Neuronal stem cell (in vitro differentiated cells): ENCODE measurements around the gene NAT14.
A peak's percentile ranks its signal among the peaks of the same experiment; 100 is the strongest.

Experiments used
- DNase-seq: peaks from one replicate; pipeline ENCODE4 v3.0.0-alpha.2; 2013; ENCODE audit warnings: low spot score
- H2AFZ ChIP-seq: one replicate; pipeline ENCODE4 v1.6.1; 2013; ENCODE audit warnings: mild to moderate bottlenecking, low read length, inconsistent platforms
- H2AK5ac ChIP-seq: 2 replicates; pipeline ENCODE4 v1.6.1; 2013; ENCODE audit warnings: low read depth, mild to moderate bottlenecking, inconsistent platforms, low read length, moderate library complexity, mixed read lengths
- H2BK120ac ChIP-seq: 2 replicates; pipeline ENCODE4 v1.6.1; 2013; ENCODE audit warnings: low read depth, mild to moderate bottlenecking, inconsistent platforms, low read length, moderate library complexity, mixed read lengths
- H2BK12ac ChIP-seq: one replicate; pipeline ENCODE4 v1.6.1; 2013; ENCODE audit warnings: low read length, inconsistent platforms
- H2BK15ac ChIP-seq: 2 replicates; pipeline ENCODE4 v1.6.1; 2013; ENCODE audit warnings: mild to moderate bottlenecking, low read length, inconsistent platforms, mixed read lengths
- H2BK5ac ChIP-seq: one replicate; pipeline ENCODE4 v1.6.1; 2013; ENCODE audit warnings: inconsistent platforms, mild to moderate bottlenecking, low read length, moderate library complexity
- H3K14ac ChIP-seq: one replicate; pipeline ENCODE4 v1.6.1; 2013; ENCODE audit warnings: low read length, inconsistent platforms
- H3K18ac ChIP-seq: 2 replicates; pipeline ENCODE4 v1.6.1; 2013; ENCODE audit warnings: low read length, inconsistent platforms
- H3K23ac ChIP-seq: 2 replicates; pipeline ENCODE4 v1.6.1; 2013; ENCODE audit warnings: low read depth, mild to moderate bottlenecking, mixed read lengths, low read length, inconsistent platforms; ENCODE audit not compliant: poor library complexity
- H3K27ac ChIP-seq: replicated peaks from 3 replicates; pipeline ENCODE4 v1.5.1; 2013; ENCODE audit warnings: low read length, inconsistent platforms
- H3K27me3 ChIP-seq, 3 experiments: 2 replicates each; pipeline ENCODE4 v1.6.1; 2013; ENCODE audit warnings: low read length in 3 of 3, mild to moderate bottlenecking in 2 of 3, inconsistent platforms in 1 of 3, low read depth in 1 of 3, mixed read lengths in 1 of 3, moderate library complexity in 1 of 3; ENCODE audit not compliant: control insufficient read depth in 3 of 3, insufficient read depth in 3 of 3
- H3K36me3 ChIP-seq, 2 donors: replicated peaks in 1 of 2; 2 replicates each; pipeline ENCODE4 v1.6.1; 2013; ENCODE audit warnings: low read length in 2 of 2; ENCODE audit not compliant: control insufficient read depth in 2 of 2, insufficient read depth in 2 of 2
- H3K4ac ChIP-seq: 2 replicates; pipeline ENCODE4 v1.6.1; 2013; ENCODE audit warnings: inconsistent platforms, mild to moderate bottlenecking, low read length, moderate library complexity
- H3K4me1 ChIP-seq, 2 donors: 1 replicate in 1 of 2; 2 replicates in 1 of 2; pipeline ENCODE4 v1.6.1; 2013; ENCODE audit warnings: low read length in 2 of 2, low read depth in 1 of 2; ENCODE audit not compliant: control insufficient read depth in 2 of 2, insufficient read depth in 1 of 2
- H3K4me2 ChIP-seq: one replicate; pipeline ENCODE4 v1.6.1; 2013; ENCODE audit warnings: mild to moderate bottlenecking, low read length, inconsistent platforms; ENCODE audit not compliant: insufficient read depth, poor library complexity, severe bottlenecking
- H3K4me3 ChIP-seq, 2 donors: 2 replicates each; pipeline ENCODE4 v1.5.1; 2013; ENCODE audit warnings: low read length in 2 of 2, mild to moderate bottlenecking in 2 of 2, inconsistent platforms in 1 of 2, moderate library complexity in 1 of 2
- H3K79me1 ChIP-seq: one replicate; pipeline ENCODE4 v1.6.1; 2013; ENCODE audit warnings: low read depth, mild to moderate bottlenecking, inconsistent platforms, low read length, moderate library complexity
- H3K9ac ChIP-seq: one replicate; pipeline ENCODE4 v1.6.1; 2013; ENCODE audit warnings: mild to moderate bottlenecking, low read depth, low read length, inconsistent platforms; ENCODE audit not compliant: poor library complexity
- H3K9me3 ChIP-seq, 2 donors: replicated peaks in 1 of 2; 2 replicates each; pipeline versions ENCODE3 to v1.6.1; 2013; ENCODE audit warnings: low read length in 2 of 2, mild to moderate bottlenecking in 2 of 2, inconsistent platforms in 1 of 2, low read depth in 1 of 2, mixed read lengths in 1 of 2, moderate library complexity in 1 of 2; ENCODE audit not compliant: control insufficient read depth in 2 of 2, insufficient read depth in 1 of 2
- H4K8ac ChIP-seq: one replicate; pipeline ENCODE4 v1.6.1; 2013; ENCODE audit warnings: low read depth, mild to moderate bottlenecking, inconsistent platforms, low read length, moderate library complexity
- H4K91ac ChIP-seq: one replicate; pipeline ENCODE4 v1.6.1; 2013; ENCODE audit warnings: low read length, low read depth, mild to moderate bottlenecking, inconsistent platforms; ENCODE audit not compliant: poor library complexity
- WGBS, 2 donors: extraction: QIAGEN DNeasy Blood & Tissue Kit; methylation state at CpG; one replicate each; pipeline ENCODE4 v1.1.7; 2013; ENCODE audit warnings: missing lambda C conversion rate in 2 of 2, mixed read lengths in 1 of 2; ENCODE audit not compliant: insufficient read length in 2 of 2, insufficient replicate concordance in 1 of 2; ENCODE audit errors: extremely low coverage in 2 of 2; 5-methylcytosine and 5-hydroxymethylcytosine counted together

The NAT14 gene

DNA sequence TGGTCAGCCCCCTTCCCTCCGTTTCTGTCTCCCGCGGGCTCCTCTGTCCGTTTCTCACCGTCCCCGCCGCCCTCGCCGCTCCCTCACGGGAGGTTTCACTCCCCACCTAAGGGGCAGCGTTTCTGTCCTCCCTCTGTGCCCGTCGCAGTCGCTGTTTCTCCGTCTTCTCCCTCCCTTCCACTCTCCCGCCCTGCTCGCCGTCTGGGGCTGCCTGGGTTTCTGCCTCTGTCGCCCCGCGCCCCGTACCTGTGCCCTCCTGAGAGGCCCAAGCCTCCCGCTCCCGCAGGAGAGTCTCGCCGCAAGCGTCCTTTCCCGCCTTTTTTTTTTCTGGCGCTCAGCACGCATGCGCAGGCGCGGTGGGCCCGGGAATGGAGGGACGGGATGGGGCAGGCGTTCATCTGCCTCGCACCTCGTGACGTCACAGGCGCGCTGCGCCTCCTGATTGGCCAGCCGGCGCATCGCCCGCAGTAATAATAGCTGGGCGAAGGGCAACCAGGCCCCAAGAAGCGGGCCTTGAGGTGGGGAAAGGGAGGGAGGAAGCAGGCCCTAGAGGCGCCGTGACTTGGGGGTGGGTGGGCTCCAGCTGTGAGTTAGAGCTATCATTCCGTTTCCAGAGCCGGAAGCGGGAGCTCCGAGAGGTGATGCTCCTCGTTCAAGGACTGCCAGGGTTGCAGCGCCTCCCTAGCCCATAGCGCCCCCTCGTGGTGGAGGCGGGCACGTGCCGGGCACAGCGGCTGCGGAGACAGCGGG lies 18.7 kb downstream of the NAT14 start:
- peak overlapping the region; percentile 96 for H2AFZ ChIP-seq
- peaks cover 0 to 7% (median 2%) of the 10 kb centered on the region in 3 experiments for H3K27me3 ChIP-seq
- H3K9me3 ChIP-seq, result peaks cover 7 to 8% of the 10 kb centered on the region in 2 donors
- no peak overlapping the region for H2AK5ac ChIP-seq
- no CpG with 5 or more reads among the region's 64 CpGs for WGBS, 2 donors
- H3K4me2 ChIP-seq, result peak overlapping the region; percentile 60
- H3K23ac ChIP-seq, result peak overlapping the region; percentile 1
- no peak overlapping the region for H3K27ac ChIP-seq
- no peaks in the 10 kb centered on the region for H3K79me1 ChIP-seq
- no peak overlapping the region for H3K14ac ChIP-seq
- H4K8ac ChIP-seq, result no peak overlapping the region
- no peaks in the 10 kb centered on the region for H3K36me3 ChIP-seq
- H2BK12ac ChIP-seq, result peak overlapping the region; percentile 58
- DNase-seq, result peak; percentile 90
- H3K4me1 ChIP-seq, result peaks cover 0 to 7% of the 10 kb centered on the region in 2 donors
- no peak overlapping the region for H3K4ac ChIP-seq
- H2BK120ac ChIP-seq, result no peak overlapping the region
- no peak overlapping the region for H2BK5ac ChIP-seq
- H4K91ac ChIP-seq, result no peak overlapping the region
- peak overlapping the region; percentile 91 for H3K18ac ChIP-seq
- H3K9ac ChIP-seq, result no peak overlapping the region
- peak overlapping the region; percentile 83 for H2BK15ac ChIP-seq
- H3K4me3 ChIP-seq, result peak overlapping the region; percentile 31 to 67

- Histone ChIP-seq H2AFZ (peak overlapping the region; percentile 96), H3K4me1 (peaks cover 0 to 7% of the 10 kb centered on the region in 2 donors), H3K4me3 (no peak overlapping the region), H3K9me3 (peaks cover 7 to 8% of the 10 kb centered on the region in 2 donors), H3K27me3 (peaks cover 0 to 7% (median 2%) of the 10 kb centered on the region in 3 experiments), H4K8ac (no peak overlapping the region), H3K14ac (no peak overlapping the region), H3K23ac (no peak overlapping the region), H3K18ac (no peak overlapping the region), H3K36me3 (no peaks in the 10 kb centered on the region), H3K9ac (no peak overlapping the region), H3K27ac (no peak overlapping the region), H3K4me2 (no peak overlapping the region), H2BK12ac (no peak overlapping the region), H2BK120ac (no peak overlapping the region), H3K79me1 (no peaks in the 10 kb centered on the region), H2BK15ac (no peak overlapping the region), H3K4ac (no peak overlapping the region), H4K91ac (no peak overlapping the region), H2AK5ac (no peak overlapping the region), H2BK5ac (no peak overlapping the region)
- no CpG with 5 or more reads among the region's 13 CpGs for WGBS, 2 donors
- no peak for DNase-seq
These were observed 19.2 kb downstream of the NAT14 start for GRCh38 chr19:55504252-55504603.

DNA sequence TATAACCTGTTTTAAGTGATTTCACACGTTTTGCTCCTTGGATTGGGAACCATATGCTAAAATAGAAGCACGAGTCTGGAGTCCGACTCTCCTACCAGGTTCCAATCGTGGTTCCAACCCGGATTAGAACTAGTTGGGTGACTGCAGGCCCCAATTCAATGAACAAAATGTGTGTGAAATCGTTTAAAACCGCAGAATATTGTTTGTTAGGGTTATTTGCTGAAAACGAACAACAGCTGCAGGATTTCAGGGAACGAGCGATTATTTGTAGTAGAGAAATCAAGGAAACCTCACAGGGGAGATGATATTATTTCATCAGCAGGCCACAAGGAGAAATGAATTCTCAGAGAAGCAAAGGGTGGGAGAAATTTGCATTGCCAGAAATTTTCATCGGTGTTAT lies 20.0 kb downstream of the NAT14 start:
- no peak overlapping the region for H4K8ac ChIP-seq
- peaks cover 0 to 7% (median 2%) of the 10 kb centered on the region in 3 experiments for H3K27me3 ChIP-seq
- no peak overlapping the region for H3K27ac ChIP-seq
- H2BK15ac ChIP-seq, result no peak overlapping the region
- H3K9me3 ChIP-seq, result peaks cover 7 to 8% of the 10 kb centered on the region in 2 donors
- H3K14ac ChIP-seq, result no peak overlapping the region
- no peak overlapping the region for H2BK12ac ChIP-seq
- H2AFZ ChIP-seq, result no peak overlapping the region
- no peaks in the 10 kb centered on the region for H3K36me3 ChIP-seq
- no peak overlapping the region for H2BK5ac ChIP-seq
- no peak overlapping the region for H2BK120ac ChIP-seq
- no peak overlapping the region for H3K18ac ChIP-seq
- H3K4me3 ChIP-seq, result no peak overlapping the region
- H2AK5ac ChIP-seq, result no peak overlapping the region
- H3K4ac ChIP-seq, result no peak overlapping the region
- H3K79me1 ChIP-seq, result no peaks in the 10 kb centered on the region
- H3K9ac ChIP-seq, result no peak overlapping the region
- H4K91ac ChIP-seq, result no peak overlapping the region
- no peak for DNase-seq
- H3K4me2 ChIP-seq, result no peak overlapping the region
- H3K23ac ChIP-seq, result no peak overlapping the region
- no CpG with 5 or more reads among the region's 11 CpGs for WGBS, 2 donors
- H3K4me1 ChIP-seq, result peaks cover 0 to 7% of the 10 kb centered on the region in 2 donors

DNA sequence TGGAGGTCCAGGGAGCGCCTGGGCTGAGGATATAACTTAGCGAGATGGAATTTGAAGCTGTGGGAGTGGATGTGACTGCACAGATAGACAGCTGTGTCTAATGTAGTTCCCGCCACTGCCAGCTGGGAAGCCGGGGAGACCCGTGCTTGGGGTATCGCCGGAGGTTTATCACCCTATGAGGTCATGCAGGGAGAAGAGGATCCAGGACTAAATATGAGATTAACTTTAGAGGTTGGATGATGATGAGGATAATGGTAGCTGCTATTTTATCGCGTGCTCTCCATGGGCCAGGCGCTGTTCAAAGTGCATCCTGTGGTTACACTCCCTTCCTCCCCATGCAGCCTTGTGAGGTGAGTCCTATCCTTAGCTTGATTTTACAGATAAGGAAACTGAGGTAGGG lies 23.1 kb downstream of the NAT14 start:
- Histone ChIP-seq H2BK12ac (no peak overlapping the region), H2BK15ac (no peak overlapping the region), H3K79me1 (no peaks in the 10 kb centered on the region), H2BK120ac (no peak overlapping the region), H3K4me3 (no peak overlapping the region), H2AFZ (no peak overlapping the region), H2AK5ac (no peak overlapping the region), H3K18ac (no peak overlapping the region), H3K14ac (no peak overlapping the region), H3K9me3 (peaks cover 4 to 7% of the 10 kb centered on the region in 2 donors), H4K8ac (no peak overlapping the region), H3K4me1 (peaks cover 0 to 7% of the 10 kb centered on the region in 2 donors), H3K4ac (no peak overlapping the region), H3K4me2 (no peak overlapping the region), H4K91ac (no peak overlapping the region), H3K27me3 (peaks cover 0 to 5% (median 2%) of the 10 kb centered on the region in 3 experiments), H3K9ac (no peak overlapping the region), H2BK5ac (no peak overlapping the region), H3K27ac (no peak overlapping the region), H3K23ac (no peak overlapping the region), H3K36me3 (no peaks in the 10 kb centered on the region)
- no CpG with 5 or more reads among the region's 10 CpGs for WGBS, 2 donors
- DNase-seq, result no peak
